OCI-LY7 (cell line): Measurements from ENCODE around the gene METAP1D.

ENCODE experiments used
- EZH2phosphoT487 ChIP-seq: fragments of 200-600 bp; sonication (generic); IDR thresholded peaks from 2 replicates; pipeline ENCODE4 v1.6.1; 2018; ENCODE audit warnings: low read depth, borderline replicate concordance, mild to moderate bottlenecking, mixed run types, antibody characterized with exemption, low read length, moderate library complexity, mixed read lengths
- TF ChIP-seq, protein P1 (sequence below): fragments of 200-600 bp; sonication (generic); conservative IDR thresholded peaks from 2 replicates; pipeline ENCODE4 v1.5.1; 2014; ENCODE audit warnings: mild to moderate bottlenecking, antibody characterized with exemption, low read length, moderate library complexity, mixed read lengths

DNA sequence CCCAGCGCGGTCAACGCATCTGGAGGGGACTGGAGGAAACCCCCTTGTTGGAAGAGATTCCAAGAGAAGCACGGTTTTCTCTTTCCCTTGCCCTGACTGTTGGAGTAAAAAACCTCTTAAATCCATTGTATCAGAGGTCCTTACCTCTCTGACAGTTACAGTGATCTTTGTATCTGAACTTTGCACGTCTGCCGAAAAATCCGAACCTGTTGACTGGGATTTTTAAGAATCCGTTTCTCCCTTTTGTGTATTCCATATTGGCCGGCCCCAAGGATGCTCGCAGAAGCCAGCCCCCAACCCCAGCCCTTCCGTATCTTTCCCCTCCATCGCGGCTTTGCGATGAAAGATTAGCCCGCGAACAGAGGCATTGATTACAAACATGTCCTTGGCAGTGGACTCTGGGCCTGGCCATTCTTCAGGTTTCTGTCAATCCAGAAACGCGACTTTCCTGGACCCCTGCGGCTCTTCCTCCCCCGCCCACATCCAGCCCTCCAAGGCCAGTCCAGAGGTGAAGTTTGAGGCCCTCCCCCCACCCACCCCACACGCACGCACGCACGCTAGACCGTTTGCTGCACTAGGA lies 81.0 kb downstream of the METAP1D start:
- TF ChIP-seq, protein P1, sequence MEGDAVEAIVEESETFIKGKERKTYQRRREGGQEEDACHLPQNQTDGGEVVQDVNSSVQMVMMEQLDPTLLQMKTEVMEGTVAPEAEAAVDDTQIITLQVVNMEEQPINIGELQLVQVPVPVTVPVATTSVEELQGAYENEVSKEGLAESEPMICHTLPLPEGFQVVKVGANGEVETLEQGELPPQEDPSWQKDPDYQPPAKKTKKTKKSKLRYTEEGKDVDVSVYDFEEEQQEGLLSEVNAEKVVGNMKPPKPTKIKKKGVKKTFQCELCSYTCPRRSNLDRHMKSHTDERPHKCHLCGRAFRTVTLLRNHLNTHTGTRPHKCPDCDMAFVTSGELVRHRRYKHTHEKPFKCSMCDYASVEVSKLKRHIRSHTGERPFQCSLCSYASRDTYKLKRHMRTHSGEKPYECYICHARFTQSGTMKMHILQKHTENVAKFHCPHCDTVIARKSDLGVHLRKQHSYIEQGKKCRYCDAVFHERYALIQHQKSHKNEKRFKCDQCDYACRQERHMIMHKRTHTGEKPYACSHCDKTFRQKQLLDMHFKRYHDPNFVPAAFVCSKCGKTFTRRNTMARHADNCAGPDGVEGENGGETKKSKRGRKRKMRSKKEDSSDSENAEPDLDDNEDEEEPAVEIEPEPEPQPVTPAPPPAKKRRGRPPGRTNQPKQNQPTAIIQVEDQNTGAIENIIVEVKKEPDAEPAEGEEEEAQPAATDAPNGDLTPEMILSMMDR = no peak
- no peak for TF ChIP-seq EZH2phosphoT487
